ENCODE measurements around the gene MTUS2. TPM values are rescaled to one million over a fixed set of nuclear protein-coding genes. Genes with fewer than 3 reads are reported as not detected.

The MTUS2 gene
- total RNA-seq, 1 experiment from 2014 or later: not detected

DNA sequence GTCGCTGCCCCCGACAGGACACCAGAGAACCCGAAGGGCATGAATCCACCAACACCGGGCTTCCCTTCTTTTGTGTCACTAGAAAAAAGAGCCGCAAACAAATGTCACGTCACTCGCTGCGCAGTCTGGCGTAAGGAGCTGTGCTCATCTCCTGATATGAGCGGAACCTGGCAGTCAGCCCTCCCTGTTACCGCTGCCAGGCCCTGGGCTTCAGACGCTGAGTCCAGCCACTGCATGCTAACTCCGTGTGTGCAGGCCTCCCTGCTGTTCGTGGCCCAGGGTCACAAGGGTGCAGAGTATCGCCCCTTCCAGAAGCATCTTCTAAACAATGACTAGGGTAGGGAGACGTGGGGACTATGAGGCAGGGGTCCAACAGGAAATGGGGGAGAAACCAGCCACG is 704.0 kb downstream of the MTUS2 start:
- no TSS peak for BruUV-seq (replicated peaks)
- H3K27me3 ChIP-seq (ENCODE audit: low read length): no peaks in the 10 kb centered on the region
- H3K9ac ChIP-seq (ENCODE audit: low read length): no peak overlapping the region
- no peak for DNase-seq
- H3K4me2 ChIP-seq (ENCODE audit: low read length): no peak overlapping the region
- POLR2A ChIA-PET (ENCODE audit: unreplicated experiment): no interaction called here
- intact Hi-C loops (cut with micrococcal nuclease): no loop called here
- no peaks in the 10 kb centered on the region for H3F3A ChIP-seq (ENCODE audit: low read length, unreplicated experiment)
- H3K36me3 ChIP-seq (ENCODE audit: low read depth, low read length): peaks cover 27% of the 10 kb centered on the region
- no peak for ATAC-seq
- H4K20me1 ChIP-seq (ENCODE audit: low read length): 0 out of 2 replicates have a peak, but pooled peaks cover 3% of the 10 kb centered on the region
- H3K4me3 ChIP-seq (ENCODE audit: low read length): no peak overlapping the region
- CTCF ChIA-PET: no interaction called here
- H3K4me1 ChIP-seq (ENCODE audit: insufficient read depth, low read length): no peaks in the 10 kb centered on the region
- no peaks in the 10 kb centered on the region for H3K79me2 ChIP-seq (ENCODE audit: low read length)
- no peaks in the 10 kb centered on the region for H3K9me3 ChIP-seq (ENCODE audit: low read length)
- no peaks in the 10 kb centered on the region for H3K9me2 ChIP-seq (replicated peaks; ENCODE audit: low read length)
- TF ChIP-seq EZH2phosphoT487 (IDR thresholded peaks at IDR 0.05; ENCODE audit: borderline replicate concordance, low read length) (no peak), EZH2 (IDR thresholded peaks at IDR 0.05; ENCODE audit: low read length, unreplicated experiment) (no peak)
- TF ChIP-seq, protein P1, sequence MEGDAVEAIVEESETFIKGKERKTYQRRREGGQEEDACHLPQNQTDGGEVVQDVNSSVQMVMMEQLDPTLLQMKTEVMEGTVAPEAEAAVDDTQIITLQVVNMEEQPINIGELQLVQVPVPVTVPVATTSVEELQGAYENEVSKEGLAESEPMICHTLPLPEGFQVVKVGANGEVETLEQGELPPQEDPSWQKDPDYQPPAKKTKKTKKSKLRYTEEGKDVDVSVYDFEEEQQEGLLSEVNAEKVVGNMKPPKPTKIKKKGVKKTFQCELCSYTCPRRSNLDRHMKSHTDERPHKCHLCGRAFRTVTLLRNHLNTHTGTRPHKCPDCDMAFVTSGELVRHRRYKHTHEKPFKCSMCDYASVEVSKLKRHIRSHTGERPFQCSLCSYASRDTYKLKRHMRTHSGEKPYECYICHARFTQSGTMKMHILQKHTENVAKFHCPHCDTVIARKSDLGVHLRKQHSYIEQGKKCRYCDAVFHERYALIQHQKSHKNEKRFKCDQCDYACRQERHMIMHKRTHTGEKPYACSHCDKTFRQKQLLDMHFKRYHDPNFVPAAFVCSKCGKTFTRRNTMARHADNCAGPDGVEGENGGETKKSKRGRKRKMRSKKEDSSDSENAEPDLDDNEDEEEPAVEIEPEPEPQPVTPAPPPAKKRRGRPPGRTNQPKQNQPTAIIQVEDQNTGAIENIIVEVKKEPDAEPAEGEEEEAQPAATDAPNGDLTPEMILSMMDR (conservative IDR thresholded peaks at IDR 0.05; ENCODE audit: low read depth, low read length): no peak
- no peak overlapping the region for H2AFZ ChIP-seq (ENCODE audit: low read length)
- H3K27ac ChIP-seq (ENCODE audit: low read length): no peak overlapping the region

DNA sequence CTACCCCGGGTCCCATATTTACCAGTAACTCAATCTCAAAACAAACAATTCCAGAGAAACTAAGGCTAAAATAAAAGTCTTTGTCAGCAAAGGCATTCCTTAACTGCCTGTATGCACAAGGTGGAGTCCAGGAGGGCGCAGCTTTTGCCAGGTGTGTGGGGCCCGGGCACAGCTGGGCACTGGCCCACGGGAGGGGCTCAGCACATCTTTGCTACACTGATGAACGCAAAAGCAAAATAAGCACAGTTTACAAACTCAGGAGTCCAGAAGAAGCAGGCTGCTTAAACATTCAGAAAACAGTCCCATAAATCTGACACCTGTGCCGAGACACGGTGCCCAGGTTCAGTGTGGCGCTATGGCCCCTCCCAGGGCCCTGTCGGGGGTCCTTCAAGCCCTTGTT is 704.5 kb downstream of the MTUS2 start:
- no peaks in the 10 kb centered on the region for H3K79me2 ChIP-seq (ENCODE audit: low read length)
- H4K20me1 ChIP-seq (ENCODE audit: low read length): 0 out of 2 replicates have a peak, but pooled peaks cover 3% of the 10 kb centered on the region
- H2AFZ ChIP-seq (ENCODE audit: low read length): no peak overlapping the region
- no peaks in the 10 kb centered on the region for H3K27me3 ChIP-seq (ENCODE audit: low read length)
- H3K27ac ChIP-seq (ENCODE audit: low read length): no peak overlapping the region
- BruUV-seq (replicated peaks): no TSS peak
- ATAC-seq: no peak
- no peaks in the 10 kb centered on the region for H3K4me1 ChIP-seq (ENCODE audit: insufficient read depth, low read length)
- POLR2A ChIA-PET (ENCODE audit: unreplicated experiment): no interaction called here
- no peaks in the 10 kb centered on the region for H3F3A ChIP-seq (ENCODE audit: low read length, unreplicated experiment)
- TF ChIP-seq EZH2 (IDR thresholded peaks at IDR 0.05; ENCODE audit: low read length, unreplicated experiment): no peak
- TF ChIP-seq, protein P1 (conservative IDR thresholded peaks at IDR 0.05; ENCODE audit: low read depth, low read length): no peak
- TF ChIP-seq EZH2phosphoT487 (IDR thresholded peaks at IDR 0.05; ENCODE audit: borderline replicate concordance, low read length): no peak
- H3K36me3 ChIP-seq (ENCODE audit: low read depth, low read length): peaks cover 29% of the 10 kb centered on the region
- H3K4me3 ChIP-seq (ENCODE audit: low read length): no peak overlapping the region
- H3K9me2 ChIP-seq (replicated peaks; ENCODE audit: low read length): no peaks in the 10 kb centered on the region
- H3K4me2 ChIP-seq (ENCODE audit: low read length): no peak overlapping the region
- H3K9me3 ChIP-seq (ENCODE audit: low read length): no peaks in the 10 kb centered on the region
- no peak overlapping the region for H3K9ac ChIP-seq (ENCODE audit: low read length)
- DNase-seq: no peak
- CTCF ChIA-PET: no interaction called here
- intact Hi-C loops (cut with micrococcal nuclease): no loop called here

DNA sequence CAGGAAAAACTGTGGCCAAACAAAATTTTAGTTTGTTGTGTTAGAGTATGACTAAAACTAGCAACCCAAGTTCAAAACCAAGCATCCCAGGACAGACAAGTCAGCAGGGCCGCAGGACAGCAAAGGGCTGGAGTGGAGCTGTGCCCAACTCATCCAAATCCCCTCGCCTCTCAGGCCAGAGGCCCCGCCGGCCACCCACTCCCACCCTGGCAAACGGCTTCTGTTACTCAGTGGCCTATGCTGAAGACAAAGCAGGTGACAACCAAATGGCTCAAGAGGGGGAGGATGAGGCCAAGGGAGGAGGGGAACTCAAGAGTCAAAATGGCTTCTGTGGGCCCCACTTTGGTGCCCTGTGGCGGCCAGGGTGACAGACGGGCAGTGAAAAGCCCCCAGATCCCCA is 705.6 kb downstream of the MTUS2 start:
- H3K9ac ChIP-seq (ENCODE audit: low read length): no peak overlapping the region
- H3K27me3 ChIP-seq (ENCODE audit: low read length): no peaks in the 10 kb centered on the region
- ChIA-PET POLR2A (ENCODE audit: unreplicated experiment) (no interaction called here), CTCF (no interaction called here)
- peaks cover 29% of the 10 kb centered on the region for H3K36me3 ChIP-seq (ENCODE audit: low read depth, low read length)
- no peak for TF ChIP-seq EZH2 (IDR thresholded peaks at IDR 0.05; ENCODE audit: low read length, unreplicated experiment)
- TF ChIP-seq, protein P1 (conservative IDR thresholded peaks at IDR 0.05; ENCODE audit: low read depth, low read length): no peak
- no peak for TF ChIP-seq EZH2phosphoT487 (IDR thresholded peaks at IDR 0.05; ENCODE audit: borderline replicate concordance, low read length)
- H3K4me2 ChIP-seq (ENCODE audit: low read length): no peak overlapping the region
- no peak for DNase-seq
- H3K9me3 ChIP-seq (ENCODE audit: low read length): no peaks in the 10 kb centered on the region
- H3K27ac ChIP-seq (ENCODE audit: low read length): no peak overlapping the region
- no peaks in the 10 kb centered on the region for H4K20me1 ChIP-seq (ENCODE audit: low read length)
- no peak overlapping the region for H3K4me3 ChIP-seq (ENCODE audit: low read length)
- no TSS peak for BruUV-seq (replicated peaks)
- H3K79me2 ChIP-seq (ENCODE audit: low read length): no peaks in the 10 kb centered on the region
- H3K4me1 ChIP-seq (ENCODE audit: insufficient read depth, low read length): no peaks in the 10 kb centered on the region
- no peaks in the 10 kb centered on the region for H3K9me2 ChIP-seq (replicated peaks; ENCODE audit: low read length)
- H3F3A ChIP-seq (ENCODE audit: low read length, unreplicated experiment): no peaks in the 10 kb centered on the region
- no peak for ATAC-seq
- no peak overlapping the region for H2AFZ ChIP-seq (ENCODE audit: low read length)
- intact Hi-C loops (cut with micrococcal nuclease): no loop called here
